DMS79 (cell line): ENCODE measurements around the gene MAGI3.
"Not testable (repeated sequence)": the region's sequence is repeated elsewhere in the genome, so short reads cannot be mapped to it uniquely, and the experiment has no call there.

Experiments used
- DNase-seq: peaks from one replicate; lab custom pipeline; 2025; lab: John Stamatoyannopoulos, UW

The MAGI3 gene

GRCh38 chr1:113517983-113518382 lies 127.7 kb downstream of the MAGI3 start:
- DNase-seq: no peak

- no peak for DNase-seq
Observed at GRCh38 chr1:113519556-113519955, 129.2 kb downstream of the MAGI3 start.

GRCh38 chr1:113530021-113530420 lies 139.7 kb downstream of the MAGI3 start:
- DNase-seq: no peak

- no peak for DNase-seq
Observed at GRCh38 chr1:113531321-113531720, 141.0 kb downstream of the MAGI3 start.

- no peak for DNase-seq
Observed at GRCh38 chr1:113533061-113533460, 142.7 kb downstream of the MAGI3 start.

GRCh38 chr1:113534130-113534817 lies 144.0 kb downstream of the MAGI3 start:
- DNase-seq: no peak

GRCh38 chr1:113534875-113535274 lies 144.6 kb downstream of the MAGI3 start:
- no peak for DNase-seq

- DNase-seq: no peak
Observed at GRCh38 chr1:113536182-113536780, 146.0 kb downstream of the MAGI3 start.

- no peak for DNase-seq
Observed at GRCh38 chr1:113538225-113538624, 147.9 kb downstream of the MAGI3 start.

GRCh38 chr1:113540335-113540734 lies 150.0 kb downstream of the MAGI3 start:
- no peak for DNase-seq

GRCh38 chr1:113541106-113541505 lies 150.8 kb downstream of the MAGI3 start:
- no peak for DNase-seq

GRCh38 chr1:113542221-113542701 lies 151.9 kb downstream of the MAGI3 start:
- no peak for DNase-seq

GRCh38 chr1:113543110-113543509 lies 152.8 kb downstream of the MAGI3 start:
- no peak for DNase-seq

- DNase-seq: no peak
Observed at GRCh38 chr1:113545210-113545609, 154.9 kb downstream of the MAGI3 start.

GRCh38 chr1:113545626-113546025 lies 155.3 kb downstream of the MAGI3 start:
- DNase-seq: no peak

- no peak for DNase-seq
Observed at GRCh38 chr1:113551728-113552127, 161.4 kb downstream of the MAGI3 start.

GRCh38 chr1:113552244-113552643 lies 161.9 kb downstream of the MAGI3 start:
- no peak for DNase-seq

GRCh38 chr1:113557187-113557586 lies 166.9 kb downstream of the MAGI3 start:
- DNase-seq: no peak

GRCh38 chr1:113565621-113566020 lies 175.3 kb downstream of the MAGI3 start:
- no peak for DNase-seq

- no peak for DNase-seq
Observed at GRCh38 chr1:113567427-113567826, 177.1 kb downstream of the MAGI3 start.

GRCh38 chr1:113575744-113576260 lies 185.5 kb downstream of the MAGI3 start:
- DNase-seq: not testable (repeated sequence)

- no peak for DNase-seq
Observed at GRCh38 chr1:113576271-113576670, 186.0 kb downstream of the MAGI3 start.

GRCh38 chr1:113579256-113580018 lies 189.1 kb downstream of the MAGI3 start:
- DNase-seq: peak; percentile 8
